Activated CD4-positive, alpha-beta T cell treated with anti-CD3 and anti-CD28 coated beads, Interleukin-2, amount 10 ng/mL, durations not matched to agents 24 days and 14 days (primary cell): Measurements from ENCODE around the gene MYB. TPM values are rescaled to one million over a fixed set of nuclear protein-coding genes. Genes with fewer than 3 reads are reported as not detected.
"Not testable (repeated sequence)": the region's sequence is repeated elsewhere in the genome, so short reads cannot be mapped to it uniquely, and the experiment has no call there.

Experiments used
- DNase-seq: peaks from one replicate; pipeline ENCODE4 v3.0.0; 2022
- H3K27ac Mint-ChIP-seq: one replicate; pipeline ENCODE4 v1.8.0; 2022; ENCODE audit warnings: mild to moderate bottlenecking, mixed read lengths
- H3K27me3 Mint-ChIP-seq: one replicate; pipeline ENCODE4 v1.8.0; 2022; ENCODE audit warnings: mixed read lengths
- H3K36me3 Mint-ChIP-seq: one replicate; pipeline ENCODE4 v1.8.0; 2022; ENCODE audit warnings: low read depth, mild to moderate bottlenecking, mixed read lengths
- H3K4me1 Mint-ChIP-seq: one replicate; pipeline ENCODE4 v1.8.0; 2021; ENCODE audit warnings: mixed read lengths
- H3K4me3 Mint-ChIP-seq: one replicate; pipeline ENCODE4 v1.8.0; 2022; ENCODE audit warnings: mild to moderate bottlenecking, moderate library complexity, mixed read lengths
- H3K9me3 Mint-ChIP-seq: one replicate; pipeline ENCODE4 v1.8.0; 2021; ENCODE audit warnings: mixed read lengths
- intact Hi-C: fragments of 100-400 bp; cut with micrococcal nuclease; formaldehyde crosslinking; loops from one replicate; pipeline ENCODE4 v1.15.1; 2023
- total RNA-seq: library from RNA; stranded (reverse); gene quantifications from 2 replicates; pipeline ENCODE4 v1.2.3, GENCODE V29; 2022

MYB gene
- 44.1 and 44.2 TPM in 2 replicates for total RNA-seq

DNA sequence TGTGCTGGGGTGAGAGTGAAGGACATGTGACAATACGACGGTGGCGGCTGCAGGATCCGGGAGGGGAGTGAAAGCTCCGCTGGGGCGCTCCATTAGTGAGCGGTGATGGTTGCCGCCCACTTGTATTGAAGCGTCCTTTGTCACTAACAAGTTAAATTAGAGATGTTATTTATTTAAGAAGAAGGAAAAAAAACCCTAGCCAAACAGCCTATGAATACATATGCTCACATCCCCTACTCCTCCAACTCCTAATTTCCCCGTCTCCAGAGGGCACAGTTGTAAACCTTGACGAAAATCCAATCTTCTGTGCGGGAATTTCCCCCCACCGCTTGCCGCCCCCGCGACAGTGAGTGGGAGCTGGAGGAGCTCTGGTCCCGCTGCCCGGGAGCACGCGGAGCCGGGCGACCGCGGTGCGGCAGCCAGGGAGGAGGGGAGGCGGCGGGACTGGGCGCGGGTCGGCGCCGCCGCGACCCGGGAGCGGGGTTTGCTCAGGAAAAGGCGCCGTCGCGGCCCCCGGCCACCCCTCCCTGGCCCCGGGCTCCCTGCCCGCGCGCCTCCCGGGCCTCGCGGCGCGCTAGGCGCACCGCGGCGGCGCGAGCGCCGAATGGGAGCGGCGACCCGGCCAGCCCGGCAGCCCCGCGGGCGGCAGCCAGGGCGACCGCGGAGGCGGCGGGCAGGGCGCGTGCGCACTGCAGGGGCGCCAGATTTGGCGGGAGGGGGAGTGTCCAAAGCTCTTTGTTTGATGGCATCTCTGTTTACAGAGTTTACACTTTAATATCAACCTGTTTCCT is at the start of gene MYB:
TSS of gene MYB (plus strand) at position 767 of the 791 bp plus-strand sequence. CDS start 206 bp downstream, outside the sequence.
- Mint-ChIP-seq H3K4me1 (peaks cover 39% of the 10 kb centered on the region), H3K9me3 (no peaks in the 10 kb centered on the region), H3K4me3 (peak within 1 kb of the TSS; percentile 92), H3K27ac (peak within 1 kb of the TSS; percentile 93), H3K27me3 (no peaks in the 10 kb centered on the region), H3K36me3 (peaks cover 14% of the 10 kb centered on the region)
- peak; percentile 95 for DNase-seq
- intact Hi-C loops: loop anchor here (1.0 to 5.0 kb wide), 5 partner anchors 10 to 1107 kb away; partner anchors contain the start of genes BCLAF1 and HBS1L

DNA sequence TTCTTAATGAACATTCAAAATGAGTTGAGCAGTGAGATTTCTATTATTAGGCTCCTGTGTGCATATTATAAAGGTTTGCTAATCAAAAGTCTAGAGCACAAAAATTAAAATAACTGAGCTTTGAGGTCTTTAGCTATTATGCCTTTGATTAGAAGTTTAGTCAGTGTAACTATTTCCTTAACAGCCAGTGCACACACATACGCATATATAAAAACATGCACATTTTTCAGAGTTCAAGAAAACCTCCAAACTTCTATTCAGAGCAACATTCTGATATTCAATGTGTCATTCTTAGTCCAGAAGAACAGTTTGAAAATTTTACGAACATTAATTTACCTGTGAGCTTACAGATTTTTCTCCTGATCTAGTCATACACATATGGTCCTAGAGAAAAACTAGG is 48.3 kb upstream of the MYB start:
- H3K36me3 Mint-ChIP-seq: no peaks in the 10 kb centered on the region
- H3K4me1 Mint-ChIP-seq: peaks cover 54% of the 10 kb centered on the region
- H3K27ac Mint-ChIP-seq: no peak overlapping the region
- no peaks in the 10 kb centered on the region for H3K9me3 Mint-ChIP-seq
- no peaks in the 10 kb centered on the region for H3K27me3 Mint-ChIP-seq
- no peak for DNase-seq
- intact Hi-C loops: no loop called here
- no peak overlapping the region for H3K4me3 Mint-ChIP-seq

DNA sequence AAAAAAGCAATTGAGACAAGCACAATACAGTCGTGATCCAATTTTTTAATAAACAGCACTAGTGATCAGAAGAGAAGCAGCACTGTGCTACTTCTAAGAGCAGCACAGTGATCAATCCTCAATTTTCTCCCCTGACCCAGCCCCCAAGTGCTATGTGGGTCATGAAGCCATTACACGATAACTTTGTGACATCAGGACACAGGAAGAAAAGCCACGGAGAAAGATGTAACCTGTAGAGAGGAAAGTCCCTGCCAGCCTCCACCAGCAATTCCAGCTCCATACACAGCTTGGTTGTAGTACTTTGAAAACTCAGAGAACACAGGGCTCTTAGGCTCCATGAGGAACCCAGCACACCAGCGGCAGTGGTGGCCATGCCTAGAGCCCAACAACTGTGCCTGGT is 45.3 kb upstream of the MYB start:
- DNase-seq: no peak
- Mint-ChIP-seq H3K4me3 (no peak overlapping the region), H3K4me1 (peaks cover 36% of the 10 kb centered on the region), H3K27me3 (no peaks in the 10 kb centered on the region), H3K27ac (peak overlapping the region; percentile 46), H3K9me3 (no peaks in the 10 kb centered on the region), H3K36me3 (no peaks in the 10 kb centered on the region)
- intact Hi-C loops: no loop called here

DNA sequence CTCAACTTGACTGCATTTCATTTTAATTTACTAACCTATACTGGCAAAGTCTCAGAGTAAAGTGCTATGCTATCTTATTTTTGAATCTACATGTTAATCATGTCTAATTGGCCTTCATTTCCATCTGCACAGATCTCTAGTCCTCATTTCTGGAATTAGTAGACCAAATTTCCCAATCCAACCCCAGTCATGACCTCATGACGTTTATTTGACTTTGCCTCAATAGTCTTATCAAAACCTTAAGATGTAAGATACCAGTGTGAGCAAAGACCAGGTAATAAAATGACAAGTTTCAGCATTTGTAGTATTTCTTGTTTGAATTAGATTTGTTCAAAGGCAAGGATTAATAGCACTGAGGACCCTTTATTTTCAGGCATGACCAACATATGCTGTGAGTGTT is 43.3 kb upstream of the MYB start:
- intact Hi-C loops: no loop called here
- no peak overlapping the region for H3K4me3 Mint-ChIP-seq
- H3K27ac Mint-ChIP-seq: no peak overlapping the region
- no peaks in the 10 kb centered on the region for H3K27me3 Mint-ChIP-seq
- H3K36me3 Mint-ChIP-seq: no peaks in the 10 kb centered on the region
- peaks cover 39% of the 10 kb centered on the region for H3K4me1 Mint-ChIP-seq
- no peak for DNase-seq
- H3K9me3 Mint-ChIP-seq: no peaks in the 10 kb centered on the region

DNA sequence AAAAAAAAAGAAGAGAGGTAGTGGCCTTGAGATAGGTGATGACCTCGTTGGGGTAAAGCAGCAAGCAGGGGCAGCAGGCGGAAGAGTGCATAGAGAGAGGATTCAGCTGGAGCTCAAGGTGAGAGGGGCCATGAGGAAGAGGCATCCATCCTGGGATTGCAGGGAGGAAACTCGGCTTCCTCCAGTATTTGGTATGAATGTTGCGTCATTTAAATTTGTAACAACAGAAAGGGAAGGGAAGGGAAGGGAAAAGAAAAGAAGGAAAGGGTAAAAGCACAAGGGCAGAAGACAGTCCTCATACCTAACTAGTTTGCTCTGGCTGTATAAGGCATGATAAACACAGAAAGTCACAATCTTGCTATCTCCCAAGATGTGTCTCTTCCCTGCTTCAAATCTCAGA is 39.9 kb upstream of the MYB start:
- no peaks in the 10 kb centered on the region for H3K27me3 Mint-ChIP-seq
- intact Hi-C loops: no loop called here
- no peaks in the 10 kb centered on the region for H3K9me3 Mint-ChIP-seq
- no peak overlapping the region for H3K27ac Mint-ChIP-seq
- DNase-seq: no peak
- H3K4me1 Mint-ChIP-seq: peaks cover 44% of the 10 kb centered on the region
- no peak overlapping the region for H3K4me3 Mint-ChIP-seq
- no peaks in the 10 kb centered on the region for H3K36me3 Mint-ChIP-seq

DNA sequence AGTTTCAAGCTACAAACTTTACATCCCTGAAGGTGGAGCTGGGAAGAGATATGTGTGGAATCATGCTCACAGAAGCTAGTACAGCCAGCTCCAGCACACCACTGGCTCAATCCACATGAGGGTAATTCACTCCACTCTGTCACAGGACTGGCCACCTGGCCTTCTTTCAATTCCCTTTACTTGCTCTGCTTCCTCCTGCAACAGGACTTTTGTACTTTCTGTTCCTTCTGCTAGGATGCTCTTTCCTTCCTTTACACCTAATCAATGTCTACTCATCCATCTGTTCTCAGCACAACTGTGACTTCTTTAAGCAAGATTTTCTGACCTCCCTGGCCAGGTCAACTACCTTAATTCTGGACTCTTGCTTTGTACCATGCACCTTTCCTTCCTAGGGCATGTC is 39.4 kb upstream of the MYB start:
- H3K9me3 Mint-ChIP-seq: no peaks in the 10 kb centered on the region
- peaks cover 49% of the 10 kb centered on the region for H3K4me1 Mint-ChIP-seq
- intact Hi-C loops: no loop called here
- no peak overlapping the region for H3K4me3 Mint-ChIP-seq
- no peaks in the 10 kb centered on the region for H3K36me3 Mint-ChIP-seq
- no peaks in the 10 kb centered on the region for H3K27me3 Mint-ChIP-seq
- DNase-seq: no peak
- H3K27ac Mint-ChIP-seq: peak overlapping the region; percentile 2

DNA sequence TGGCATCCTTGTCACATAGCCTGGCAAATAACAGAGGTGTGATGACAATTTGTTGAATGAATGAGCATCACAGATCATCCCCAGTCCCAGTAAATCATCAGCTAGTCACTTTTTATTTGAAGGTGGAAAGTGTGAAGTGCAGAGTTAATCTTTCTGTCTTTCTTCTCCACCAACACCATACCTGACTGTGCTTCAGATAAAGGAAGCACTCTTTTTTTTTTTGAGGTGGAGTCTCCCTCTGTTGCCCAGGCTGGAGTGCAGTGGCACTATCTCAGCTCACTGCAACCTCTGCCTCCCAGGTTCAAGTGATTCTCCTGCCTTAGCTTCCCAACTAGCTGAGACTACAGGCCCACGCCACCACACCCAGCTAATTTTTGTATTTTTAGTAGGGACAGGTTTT is 38.9 kb upstream of the MYB start:
- H3K9me3 Mint-ChIP-seq, H3K36me3 Mint-ChIP-seq, H3K27me3 Mint-ChIP-seq, DNase-seq, H3K4me3 Mint-ChIP-seq, intact Hi-C loops: not testable (repeated sequence)
- H3K4me1 Mint-ChIP-seq: peaks cover 45% of the 10 kb centered on the region
- peak overlapping the region; percentile 2 for H3K27ac Mint-ChIP-seq

DNA sequence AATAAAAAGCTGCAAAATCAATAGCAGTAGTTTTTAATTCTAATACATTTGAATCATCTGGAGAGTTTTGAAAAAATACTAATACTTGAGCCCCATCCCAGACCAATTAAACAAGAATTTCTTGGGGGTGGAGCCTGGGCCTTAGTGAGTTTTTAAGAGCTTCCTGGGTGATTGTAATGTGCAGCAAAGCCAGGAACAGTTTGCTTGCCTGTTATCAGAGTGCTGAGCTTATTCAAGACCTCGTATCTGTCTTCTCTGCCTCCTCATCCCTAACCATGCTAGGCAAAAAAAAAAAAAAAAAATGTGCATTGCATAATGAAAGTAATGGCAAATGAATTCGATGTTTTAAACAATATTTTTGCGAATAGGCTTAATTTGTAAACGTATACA is 36.4 kb upstream of the MYB start:
- H3K36me3 Mint-ChIP-seq: peaks cover 3% of the 10 kb centered on the region
- peak overlapping the region; percentile 72 for H3K4me3 Mint-ChIP-seq
- intact Hi-C loops: loop anchor here (1.0 to 5.0 kb wide), 6 partner anchors 16 to 278 kb away; partner anchors contain the start of gene HBS1L
- no peak for DNase-seq
- peaks cover 54% of the 10 kb centered on the region for H3K4me1 Mint-ChIP-seq
- no peaks in the 10 kb centered on the region for H3K27me3 Mint-ChIP-seq
- H3K27ac Mint-ChIP-seq: peak overlapping the region; percentile 86
- no peaks in the 10 kb centered on the region for H3K9me3 Mint-ChIP-seq

DNA sequence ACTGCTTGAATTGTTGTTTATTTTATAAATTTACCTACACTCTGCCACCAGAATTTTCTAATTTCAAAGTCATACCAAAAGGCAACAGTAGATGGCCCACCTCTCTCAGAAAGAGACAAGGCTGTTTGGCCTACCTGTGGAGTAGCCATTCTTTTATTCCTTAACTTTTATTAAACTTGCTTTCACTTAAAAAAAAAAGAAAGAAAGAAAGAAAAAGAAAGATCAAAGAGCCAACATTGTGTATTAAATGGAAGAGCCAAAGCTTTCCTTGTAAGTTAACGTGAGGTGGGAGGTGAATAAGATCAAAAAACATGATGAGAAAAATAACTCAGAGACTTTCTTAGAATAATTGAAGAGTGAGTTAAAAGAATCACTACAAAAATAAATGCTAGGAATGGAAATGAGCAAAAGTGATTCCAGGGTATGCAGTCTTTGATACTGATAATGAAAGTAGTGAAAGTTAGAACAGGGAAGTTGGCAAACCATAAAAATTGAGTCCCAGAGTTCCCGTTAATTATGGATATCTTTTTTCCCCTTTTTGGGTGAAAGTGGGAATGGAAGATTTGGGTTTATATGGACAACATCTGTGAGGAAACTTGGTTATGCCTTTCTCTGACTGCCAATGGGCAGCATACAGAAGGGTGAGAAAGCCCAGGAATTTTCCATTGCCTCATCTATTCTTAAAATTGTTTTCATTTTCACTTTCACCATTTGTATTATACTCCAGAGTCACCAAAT is 35.9 kb upstream of the MYB start:
- Mint-ChIP-seq H3K27ac (peak overlapping the region; percentile 86), H3K4me1 (peaks cover 54% of the 10 kb centered on the region), H3K36me3 (peaks cover 3% of the 10 kb centered on the region), H3K9me3 (no peaks in the 10 kb centered on the region), H3K4me3 (peak overlapping the region; percentile 72), H3K27me3 (no peaks in the 10 kb centered on the region)
- peak; percentile 80 for DNase-seq
- intact Hi-C loops: loop anchor here (1.0 to 5.0 kb wide), 6 partner anchors 17 to 277 kb away; partner anchors contain the start of gene HBS1L

DNA sequence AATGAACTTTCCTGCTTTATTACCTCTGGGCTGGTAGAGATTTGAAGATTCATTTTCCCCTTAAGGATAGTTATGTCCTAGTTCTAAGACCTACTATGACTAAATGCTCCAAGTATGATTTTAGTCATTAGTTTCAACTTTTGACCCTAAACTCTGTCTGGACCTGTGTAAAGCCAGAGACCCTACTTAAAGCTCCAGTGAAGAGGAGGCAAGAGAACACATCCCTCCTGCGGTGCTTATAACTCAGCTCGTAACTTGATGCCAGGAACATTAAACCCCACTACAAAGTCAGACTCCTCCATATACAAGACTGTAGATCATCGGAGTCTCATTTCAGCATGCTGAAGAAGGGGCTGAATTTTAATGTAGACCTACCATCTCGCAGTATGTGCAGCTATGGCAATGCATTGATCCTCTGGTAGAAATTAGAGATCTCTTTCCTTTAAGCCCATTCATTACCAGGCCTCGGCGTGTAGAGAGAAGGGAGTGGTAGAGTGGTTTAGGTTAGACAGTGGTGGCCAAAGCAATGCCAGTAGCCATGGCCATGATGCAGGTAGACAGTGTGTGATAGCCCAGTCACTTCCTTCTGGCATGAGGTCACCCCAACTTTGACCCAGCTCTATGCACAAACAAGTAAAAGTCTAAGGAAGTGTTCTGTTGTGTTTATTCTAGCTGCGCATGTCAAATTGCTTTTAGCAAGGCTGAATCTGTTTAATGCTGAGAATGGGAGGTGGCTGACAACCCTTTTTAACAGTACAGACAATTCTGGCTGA is 34.8 kb upstream of the MYB start:
- no peak overlapping the region for H3K4me3 Mint-ChIP-seq
- no peaks in the 10 kb centered on the region for H3K27me3 Mint-ChIP-seq
- intact Hi-C loops: loop anchor here (5.0 kb wide), 1 partner anchor 276 kb away; no protein-coding TSS in a partner anchor
- H3K4me1 Mint-ChIP-seq: peaks cover 52% of the 10 kb centered on the region
- H3K27ac Mint-ChIP-seq: peak overlapping the region; percentile 86
- no peaks in the 10 kb centered on the region for H3K9me3 Mint-ChIP-seq
- peaks cover 5% of the 10 kb centered on the region for H3K36me3 Mint-ChIP-seq
- DNase-seq: no peak

DNA sequence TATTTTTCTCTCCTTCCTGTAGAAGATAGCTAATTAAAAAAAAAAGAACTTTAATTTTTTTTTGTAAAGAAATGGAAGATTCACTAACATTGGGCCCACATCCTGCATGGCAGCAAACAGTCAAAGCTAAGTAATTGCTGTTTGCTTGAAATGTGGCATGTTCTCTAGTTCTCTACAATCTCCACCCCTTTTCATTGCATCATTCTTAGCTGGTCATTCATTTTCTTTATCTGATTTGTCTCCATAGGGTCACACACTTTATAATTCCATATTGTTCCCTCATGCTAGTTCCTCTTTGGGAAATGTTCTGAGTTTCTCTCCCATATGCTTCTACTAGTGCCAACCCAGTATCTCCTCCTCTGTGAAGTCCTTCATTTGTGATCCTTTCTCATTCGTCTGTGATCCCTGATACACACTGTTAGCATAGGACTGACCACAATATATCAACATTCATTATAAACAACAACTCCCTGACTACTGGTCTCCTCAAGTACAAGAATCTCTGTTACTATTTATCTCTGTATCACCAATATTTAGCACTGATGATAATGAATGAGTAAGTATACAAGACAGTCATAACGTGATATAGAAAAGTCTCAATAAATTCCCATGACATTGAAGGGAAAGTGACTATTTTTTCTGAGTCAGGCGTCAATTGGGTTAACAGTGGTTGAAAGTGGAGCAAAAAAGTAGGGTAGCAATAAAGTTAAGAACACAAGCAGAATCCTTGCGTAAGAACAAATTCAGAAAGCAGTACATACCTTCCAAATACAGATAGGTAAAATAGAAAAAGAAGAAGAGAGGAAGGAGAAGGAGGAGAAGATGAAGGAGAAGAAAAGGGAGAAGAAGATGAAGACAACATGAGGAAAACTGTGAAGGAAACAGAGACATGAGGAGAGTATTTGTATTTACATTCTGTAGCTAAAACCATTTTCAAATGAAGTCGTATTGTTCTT is 33.2 kb upstream of the MYB start:
- H3K27me3 Mint-ChIP-seq: no peaks in the 10 kb centered on the region
- peak overlapping the region; percentile 3 for H3K4me3 Mint-ChIP-seq

DNA sequence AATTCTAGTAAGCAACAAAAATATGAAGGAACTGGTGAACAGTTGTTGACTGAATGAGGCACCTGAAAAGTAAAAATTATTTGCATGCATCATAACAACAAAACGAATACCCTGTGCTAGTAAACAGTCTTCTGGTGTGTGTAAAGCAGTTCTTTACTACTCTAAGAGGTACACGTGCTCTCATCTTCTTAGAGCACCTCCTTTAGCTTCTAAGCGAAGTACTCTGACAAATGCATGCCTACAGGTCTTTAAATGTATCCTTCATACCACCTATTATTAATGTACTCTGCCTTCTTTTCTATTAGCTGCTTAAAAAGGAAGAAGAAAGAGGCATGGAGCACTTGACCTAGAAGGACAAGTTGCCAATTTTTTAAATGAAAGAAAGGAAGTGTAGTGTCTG is 32.2 kb upstream of the MYB start:
- H3K4me1 Mint-ChIP-seq: peaks cover 44% of the 10 kb centered on the region
- H3K27ac Mint-ChIP-seq: peak overlapping the region; percentile 32
- intact Hi-C loops: loop anchor here (5.0 kb wide), 1 partner anchor 273 kb away; no protein-coding TSS in a partner anchor
- H3K4me3 Mint-ChIP-seq: no peak overlapping the region
- peaks cover 3% of the 10 kb centered on the region for H3K9me3 Mint-ChIP-seq
- H3K27me3 Mint-ChIP-seq: no peaks in the 10 kb centered on the region
- DNase-seq: no peak
- peaks cover 5% of the 10 kb centered on the region for H3K36me3 Mint-ChIP-seq

More for the DNA sequence above, 33.2 kb upstream of the MYB start:
- Mint-ChIP-seq H3K36me3 (peaks cover 5% of the 10 kb centered on the region), H3K4me1 (peaks cover 44% of the 10 kb centered on the region), H3K27ac (peak overlapping the region; percentile 50), H3K9me3 (peaks cover 3% of the 10 kb centered on the region)
- intact Hi-C loops: loop anchor here (5.0 kb wide), 1 partner anchor 274 kb away; no protein-coding TSS in a partner anchor
- no peak for DNase-seq
